Colonic mucosa (tissue), 4 donors: Measurements from ENCODE around the gene BRI3. TPM values are rescaled to one million over a fixed set of nuclear protein-coding genes. Genes with fewer than 3 reads are reported as not detected.
"Not testable (repeated sequence)": the region's sequence is repeated elsewhere in the genome, so short reads cannot be mapped to it uniquely, and the experiment has no call there.

Experiments
- DNase-seq: peaks from one replicate; pipeline ENCODE4 v3.0.0-alpha.2; 2020
- H3K27ac ChIP-seq: fragments of 200-600 bp; one replicate; pipeline ENCODE4 v1.8.0; 2021
- H3K27me3 ChIP-seq: fragments of 200-600 bp; one replicate; pipeline ENCODE4 v1.8.0; 2021
- H3K36me3 ChIP-seq: fragments of 200-600 bp; one replicate; pipeline ENCODE4 v1.8.0; 2021
- H3K4me1 ChIP-seq: fragments of 200-600 bp; one replicate; pipeline ENCODE4 v1.8.0; 2021; ENCODE audit warnings: mild to moderate bottlenecking
- H3K4me3 ChIP-seq: fragments of 200-600 bp; one replicate; pipeline ENCODE4 v1.8.0; 2021
- H3K9ac ChIP-seq, 2 donors: one replicate each; pipeline ENCODE4 v1.7.0; 2013; ENCODE audit warnings: control low read depth in 2 of 2, low read depth in 2 of 2, low read length in 2 of 2
- H3K9me3 ChIP-seq: fragments of 200-600 bp; one replicate; pipeline ENCODE4 v1.8.0; 2021
- intact Hi-C: fragments of 100-400 bp; cut with DNase I; formaldehyde crosslinking; loops from one replicate; pipeline ENCODE4 v1.14.1; 2022
- total RNA-seq, 2 donors: library from RNA; stranded (reverse); fragmentation: NEBNext Ultra II Directional in 1 of 2; extraction: Animal tissue kit (Norgen Biotek cat#: 25700) in 1 of 2; gene quantifications; one replicate each; pipeline ENCODE4 v1.2.1, GENCODE V29; 2021
- TF ChIP-seq, protein P1 (sequence below): fragments of 200-600 bp; IDR thresholded peaks from one replicate; pipeline ENCODE4 v1.8.0; 2022; ENCODE audit warnings: antibody characterized with exemption, mild to moderate bottlenecking
- donor health status: healthy.
- donor health status: DM: no; HTN: no; CAD: no.
- donor health status: DM: no; HTN: no; CAD: no.

Gene BRI3
- total RNA-seq, 2 donors from 2014 or later, result 152 to 187 TPM

DNA sequence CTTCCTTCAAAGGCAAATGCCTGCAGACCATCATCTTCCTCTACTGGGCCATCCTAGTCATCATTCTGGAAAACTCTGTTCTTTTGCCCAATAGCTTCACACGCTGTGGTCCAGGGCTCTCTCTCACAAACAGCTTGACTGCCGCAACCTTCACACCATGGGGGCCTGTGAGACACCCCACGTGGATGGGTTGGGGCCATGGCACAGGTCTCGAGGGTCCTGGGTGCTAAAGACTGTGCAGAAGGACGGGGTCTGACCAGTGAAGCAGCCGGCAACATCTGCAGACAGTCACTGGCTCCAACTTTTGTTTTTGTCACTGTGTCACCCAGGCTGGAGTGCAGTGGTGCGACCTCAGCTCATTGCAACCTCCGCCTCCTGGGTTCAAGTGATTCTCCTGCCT lies 28.1 kb downstream of the BRI3 start:
- no peak overlapping the region for H3K9ac ChIP-seq
- H3K36me3 ChIP-seq, result peaks cover 8% of the 10 kb centered on the region
- TF ChIP-seq, protein P1, sequence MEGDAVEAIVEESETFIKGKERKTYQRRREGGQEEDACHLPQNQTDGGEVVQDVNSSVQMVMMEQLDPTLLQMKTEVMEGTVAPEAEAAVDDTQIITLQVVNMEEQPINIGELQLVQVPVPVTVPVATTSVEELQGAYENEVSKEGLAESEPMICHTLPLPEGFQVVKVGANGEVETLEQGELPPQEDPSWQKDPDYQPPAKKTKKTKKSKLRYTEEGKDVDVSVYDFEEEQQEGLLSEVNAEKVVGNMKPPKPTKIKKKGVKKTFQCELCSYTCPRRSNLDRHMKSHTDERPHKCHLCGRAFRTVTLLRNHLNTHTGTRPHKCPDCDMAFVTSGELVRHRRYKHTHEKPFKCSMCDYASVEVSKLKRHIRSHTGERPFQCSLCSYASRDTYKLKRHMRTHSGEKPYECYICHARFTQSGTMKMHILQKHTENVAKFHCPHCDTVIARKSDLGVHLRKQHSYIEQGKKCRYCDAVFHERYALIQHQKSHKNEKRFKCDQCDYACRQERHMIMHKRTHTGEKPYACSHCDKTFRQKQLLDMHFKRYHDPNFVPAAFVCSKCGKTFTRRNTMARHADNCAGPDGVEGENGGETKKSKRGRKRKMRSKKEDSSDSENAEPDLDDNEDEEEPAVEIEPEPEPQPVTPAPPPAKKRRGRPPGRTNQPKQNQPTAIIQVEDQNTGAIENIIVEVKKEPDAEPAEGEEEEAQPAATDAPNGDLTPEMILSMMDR, result no peak
- no peak overlapping the region for H3K4me3 ChIP-seq
- no peak overlapping the region for H3K27ac ChIP-seq
- DNase-seq, result no peak
- intact Hi-C loops, result loop anchor here (10.0 kb wide), 1 partner anchor 235 kb away; no protein-coding TSS in a partner anchor
- no peaks in the 10 kb centered on the region for H3K27me3 ChIP-seq
- H3K4me1 ChIP-seq, result no peaks in the 10 kb centered on the region
- H3K9me3 ChIP-seq, result no peaks in the 10 kb centered on the region

- Histone ChIP-seq H3K27ac (no peak overlapping the region), H3K4me3 (no peak overlapping the region), H3K9ac (no peak overlapping the region), H3K27me3 (no peaks in the 10 kb centered on the region), H3K9me3 (no peaks in the 10 kb centered on the region), H3K4me1 (no peaks in the 10 kb centered on the region), H3K36me3 (peaks cover 6% of the 10 kb centered on the region)
- DNase-seq, result no peak
- intact Hi-C loops, result no loop called here
- TF ChIP-seq, protein P1, result no peak
These were observed 30.7 kb downstream of the BRI3 start for GRCh38 chr7:98312201-98312600.

- H3K9ac ChIP-seq, result no peak overlapping the region
- DNase-seq, result no peak
- H3K4me3 ChIP-seq, result no peak overlapping the region
- no peaks in the 10 kb centered on the region for H3K36me3 ChIP-seq
- H3K9me3 ChIP-seq, result no peaks in the 10 kb centered on the region
- TF ChIP-seq, protein P1, result no peak
- no peaks in the 10 kb centered on the region for H3K27me3 ChIP-seq
- intact Hi-C loops, result no loop called here
- H3K4me1 ChIP-seq, result no peaks in the 10 kb centered on the region
- no peak overlapping the region for H3K27ac ChIP-seq
These were observed 33.0 kb downstream of the BRI3 start for GRCh38 chr7:98314469-98314868.

- Histone ChIP-seq H3K9me3 (no peaks in the 10 kb centered on the region), H3K27ac (no peak overlapping the region), H3K4me1 (no peaks in the 10 kb centered on the region), H3K4me3 (no peak overlapping the region), H3K9ac (no peak overlapping the region), H3K36me3 (no peaks in the 10 kb centered on the region), H3K27me3 (no peaks in the 10 kb centered on the region)
- no peak for DNase-seq
- TF ChIP-seq, protein P1, result no peak
- intact Hi-C loops, result no loop called here
These were observed 34.0 kb downstream of the BRI3 start for GRCh38 chr7:98315318-98315993.

GRCh38 chr7:98315994-98316527 lies 34.6 kb downstream of the BRI3 start:
- H3K4me1 ChIP-seq, H3K27ac ChIP-seq, DNase-seq, intact Hi-C loops, H3K9ac ChIP-seq, H3K4me3 ChIP-seq, H3K9me3 ChIP-seq, H3K27me3 ChIP-seq, H3K36me3 ChIP-seq: not testable (repeated sequence)

DNA sequence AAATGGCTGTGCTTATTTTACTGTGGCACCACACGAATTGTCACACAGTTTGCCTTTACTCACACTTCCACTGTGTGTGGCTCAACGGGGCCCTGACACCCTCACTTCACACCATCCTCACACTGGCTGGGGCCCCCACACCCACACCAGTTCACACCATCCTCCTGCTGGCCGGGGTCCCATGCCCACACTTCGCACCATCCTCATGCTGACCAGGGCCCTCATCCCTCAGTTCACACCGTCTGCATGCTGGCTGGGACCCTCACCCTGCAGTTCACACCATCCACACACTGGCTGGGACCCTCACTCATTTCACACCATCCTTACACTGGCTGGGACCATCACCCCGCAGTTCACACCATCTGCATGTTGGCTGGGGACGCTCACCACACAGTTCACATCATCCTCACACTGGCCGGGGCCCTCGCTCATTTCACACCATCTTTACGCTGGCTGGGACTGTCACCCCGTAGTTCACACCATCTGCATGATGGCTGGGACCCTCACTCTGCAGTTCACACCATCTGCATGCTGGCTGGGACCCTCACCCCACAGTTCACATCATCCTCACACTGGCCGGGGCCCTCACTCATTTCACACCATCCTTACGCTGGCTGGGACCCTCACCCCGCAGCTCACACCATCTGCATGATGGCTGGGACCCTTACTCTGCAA lies 36.0 kb downstream of the BRI3 start:
- TF ChIP-seq, protein P1, result no peak
- H3K4me1 ChIP-seq, result no peaks in the 10 kb centered on the region
- no peak overlapping the region for H3K9ac ChIP-seq
- no peak for DNase-seq
- H3K9me3 ChIP-seq, result no peaks in the 10 kb centered on the region
- H3K4me3 ChIP-seq, result no peak overlapping the region
- intact Hi-C loops, result no loop called here
- H3K36me3 ChIP-seq, result no peaks in the 10 kb centered on the region
- no peak overlapping the region for H3K27ac ChIP-seq
- no peaks in the 10 kb centered on the region for H3K27me3 ChIP-seq
